ENCODE data around the gene NLK.

DNA sequence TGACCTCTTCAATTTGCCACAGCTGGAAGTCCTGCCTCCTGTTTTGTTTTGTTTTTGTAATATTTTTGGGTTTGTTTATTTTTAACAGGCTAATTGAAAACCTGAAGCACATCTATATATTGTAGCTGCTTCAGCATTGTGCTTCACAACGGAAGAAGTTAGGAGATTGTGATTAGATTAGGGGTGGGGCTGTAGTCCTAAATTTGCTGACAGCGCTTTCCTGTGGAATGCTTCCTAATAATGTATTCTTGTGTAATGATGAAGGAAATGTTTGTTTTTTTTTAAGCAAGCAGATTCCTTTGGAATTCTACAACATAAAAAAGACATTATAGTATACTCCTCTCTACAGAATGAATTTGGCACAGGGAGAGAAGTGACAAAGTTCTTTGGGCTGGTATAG, 70.1 kb downstream of the NLK start:
- TF ChIP-seq, protein P1, sequence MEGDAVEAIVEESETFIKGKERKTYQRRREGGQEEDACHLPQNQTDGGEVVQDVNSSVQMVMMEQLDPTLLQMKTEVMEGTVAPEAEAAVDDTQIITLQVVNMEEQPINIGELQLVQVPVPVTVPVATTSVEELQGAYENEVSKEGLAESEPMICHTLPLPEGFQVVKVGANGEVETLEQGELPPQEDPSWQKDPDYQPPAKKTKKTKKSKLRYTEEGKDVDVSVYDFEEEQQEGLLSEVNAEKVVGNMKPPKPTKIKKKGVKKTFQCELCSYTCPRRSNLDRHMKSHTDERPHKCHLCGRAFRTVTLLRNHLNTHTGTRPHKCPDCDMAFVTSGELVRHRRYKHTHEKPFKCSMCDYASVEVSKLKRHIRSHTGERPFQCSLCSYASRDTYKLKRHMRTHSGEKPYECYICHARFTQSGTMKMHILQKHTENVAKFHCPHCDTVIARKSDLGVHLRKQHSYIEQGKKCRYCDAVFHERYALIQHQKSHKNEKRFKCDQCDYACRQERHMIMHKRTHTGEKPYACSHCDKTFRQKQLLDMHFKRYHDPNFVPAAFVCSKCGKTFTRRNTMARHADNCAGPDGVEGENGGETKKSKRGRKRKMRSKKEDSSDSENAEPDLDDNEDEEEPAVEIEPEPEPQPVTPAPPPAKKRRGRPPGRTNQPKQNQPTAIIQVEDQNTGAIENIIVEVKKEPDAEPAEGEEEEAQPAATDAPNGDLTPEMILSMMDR (IDR thresholded peaks at IDR 0.05; ENCODE audit: poor library complexity, severe bottlenecking), result no peak
- TF ChIP-seq RAD21 (conservative IDR thresholded peaks at IDR 0.05) (no peak), SMC3 (conservative IDR thresholded peaks at IDR 0.05; ENCODE audit: poor library complexity) (no peak), POLR2AphosphoS5 (IDR thresholded peaks at IDR 0.05) (no peak), EP300 (conservative IDR thresholded peaks at IDR 0.05; ENCODE audit: poor library complexity, severe bottlenecking) (no peak)
- TF ChIP-seq, protein P2, sequence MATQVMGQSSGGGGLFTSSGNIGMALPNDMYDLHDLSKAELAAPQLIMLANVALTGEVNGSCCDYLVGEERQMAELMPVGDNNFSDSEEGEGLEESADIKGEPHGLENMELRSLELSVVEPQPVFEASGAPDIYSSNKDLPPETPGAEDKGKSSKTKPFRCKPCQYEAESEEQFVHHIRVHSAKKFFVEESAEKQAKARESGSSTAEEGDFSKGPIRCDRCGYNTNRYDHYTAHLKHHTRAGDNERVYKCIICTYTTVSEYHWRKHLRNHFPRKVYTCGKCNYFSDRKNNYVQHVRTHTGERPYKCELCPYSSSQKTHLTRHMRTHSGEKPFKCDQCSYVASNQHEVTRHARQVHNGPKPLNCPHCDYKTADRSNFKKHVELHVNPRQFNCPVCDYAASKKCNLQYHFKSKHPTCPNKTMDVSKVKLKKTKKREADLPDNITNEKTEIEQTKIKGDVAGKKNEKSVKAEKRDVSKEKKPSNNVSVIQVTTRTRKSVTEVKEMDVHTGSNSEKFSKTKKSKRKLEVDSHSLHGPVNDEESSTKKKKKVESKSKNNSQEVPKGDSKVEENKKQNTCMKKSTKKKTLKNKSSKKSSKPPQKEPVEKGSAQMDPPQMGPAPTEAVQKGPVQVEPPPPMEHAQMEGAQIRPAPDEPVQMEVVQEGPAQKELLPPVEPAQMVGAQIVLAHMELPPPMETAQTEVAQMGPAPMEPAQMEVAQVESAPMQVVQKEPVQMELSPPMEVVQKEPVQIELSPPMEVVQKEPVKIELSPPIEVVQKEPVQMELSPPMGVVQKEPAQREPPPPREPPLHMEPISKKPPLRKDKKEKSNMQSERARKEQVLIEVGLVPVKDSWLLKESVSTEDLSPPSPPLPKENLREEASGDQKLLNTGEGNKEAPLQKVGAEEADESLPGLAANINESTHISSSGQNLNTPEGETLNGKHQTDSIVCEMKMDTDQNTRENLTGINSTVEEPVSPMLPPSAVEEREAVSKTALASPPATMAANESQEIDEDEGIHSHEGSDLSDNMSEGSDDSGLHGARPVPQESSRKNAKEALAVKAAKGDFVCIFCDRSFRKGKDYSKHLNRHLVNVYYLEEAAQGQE (IDR thresholded peaks at IDR 0.05; ENCODE audit: borderline replicate concordance), result no peak

Measured in neural cell (in vitro differentiated cells).